Measurements from ENCODE around the gene GRIK4. TPM values are rescaled to one million over a fixed set of nuclear protein-coding genes. Genes with fewer than 3 reads are reported as not detected.

The GRIK4 gene
- total and polyA plus RNA-seq, 4 donors = 0.41 to 4.9 (median 1.7) TPM

GRCh38 chr11:120896687-120897086, 385.1 kb downstream of the GRIK4 start:
- no peak overlapping the region for H3K9ac ChIP-seq (ENCODE audit: insufficient read depth in 1 of 2, low read length in 2 of 2)
- H3K27ac ChIP-seq (ENCODE audit: low read depth in 1 of 2, low read length in 1 of 2) = no peak overlapping the region
- H3K4me1 ChIP-seq (ENCODE audit: control insufficient read depth in 5 of 5, insufficient read depth in 5 of 5, low read length in 5 of 5) = no peaks in the 10 kb centered on the region
- ATAC-seq (ENCODE audit: insufficient read depth, low FRiP score) (no peak), DNase-seq (no peak)
- no peak for TF ChIP-seq CTCF (IDR thresholded peaks at IDR 0.05; ENCODE audit: control extremely low read depth, extremely low read depth)
- H3K4me3 ChIP-seq = no peak overlapping the region
- peaks cover 0 to 6% (median 0%) of the 10 kb centered on the region in 3 donors for H3K27me3 ChIP-seq (ENCODE audit: control insufficient read depth in 3 of 3, insufficient read depth in 3 of 3, low read length in 2 of 3)
- H3K36me3 ChIP-seq (ENCODE audit: control insufficient read depth in 4 of 4, insufficient read depth in 4 of 4, low read length in 4 of 4) = peaks cover 0 to 2% (median 0%) of the 10 kb centered on the region in 4 donors
- 94 to 96% methylated on average over 7 of the region's 7 CpGs for WGBS, 2 donors
- H3K9me3 ChIP-seq (ENCODE audit: control insufficient read depth in 4 of 4, insufficient read depth in 3 of 4, low read length in 3 of 4) = peaks cover 0 to 2% (median 0%) of the 10 kb centered on the region in 4 donors

GRCh38 chr11:120898568-120898967, 387.0 kb downstream of the GRIK4 start:
- H3K27me3 ChIP-seq (ENCODE audit: control insufficient read depth in 3 of 3, insufficient read depth in 3 of 3, low read length in 2 of 3) = peaks cover 0 to 15% (median 0%) of the 10 kb centered on the region in 3 donors
- peaks cover 0 to 4% (median 0%) of the 10 kb centered on the region in 4 donors for H3K9me3 ChIP-seq (ENCODE audit: control insufficient read depth in 4 of 4, insufficient read depth in 3 of 4, low read length in 3 of 4)
- H3K9ac ChIP-seq (ENCODE audit: insufficient read depth in 1 of 2, low read length in 2 of 2) = no peak overlapping the region
- no peaks in the 10 kb centered on the region for H3K4me1 ChIP-seq (ENCODE audit: control insufficient read depth in 5 of 5, insufficient read depth in 5 of 5, low read length in 5 of 5)
- 83 to 88% methylated on average over 6 of the region's 6 CpGs for WGBS, 2 donors
- H3K4me3 ChIP-seq = no peak overlapping the region
- H3K36me3 ChIP-seq (ENCODE audit: control insufficient read depth in 4 of 4, insufficient read depth in 4 of 4, low read length in 4 of 4) = peaks cover 0 to 3% (median 0%) of the 10 kb centered on the region in 4 donors
- ATAC-seq (ENCODE audit: insufficient read depth, low FRiP score) (no peak), DNase-seq (no peak)
- TF ChIP-seq CTCF (IDR thresholded peaks at IDR 0.05; ENCODE audit: control extremely low read depth, extremely low read depth) = no peak
- no peak overlapping the region for H3K27ac ChIP-seq (ENCODE audit: low read depth in 1 of 2, low read length in 1 of 2)

- ATAC-seq (ENCODE audit: insufficient read depth, low FRiP score) = no peak
These were observed 388.2 kb downstream of the GRIK4 start for GRCh38 chr11:120899720-120900119.

More at GRCh38 chr11:120899720-120900119, 388.2 kb downstream of the GRIK4 start:
- DNase-seq = no peak
- H3K4me1 ChIP-seq (ENCODE audit: control insufficient read depth in 5 of 5, insufficient read depth in 5 of 5, low read length in 5 of 5) = no peaks in the 10 kb centered on the region
- WGBS, 2 donors = 92 to 96% methylated on average over 3 of the region's 3 CpGs
- TF ChIP-seq CTCF (IDR thresholded peaks at IDR 0.05; ENCODE audit: control extremely low read depth, extremely low read depth) = no peak
- H3K27me3 ChIP-seq (ENCODE audit: control insufficient read depth in 3 of 3, insufficient read depth in 3 of 3, low read length in 2 of 3) = peaks cover 0 to 17% (median 0%) of the 10 kb centered on the region in 3 donors
- H3K36me3 ChIP-seq (ENCODE audit: control insufficient read depth in 4 of 4, insufficient read depth in 4 of 4, low read length in 4 of 4) = peaks cover 0 to 3% (median 1%) of the 10 kb centered on the region in 4 donors
- H3K9ac ChIP-seq (ENCODE audit: insufficient read depth in 1 of 2, low read length in 2 of 2) = no peak overlapping the region
- H3K9me3 ChIP-seq (ENCODE audit: control insufficient read depth in 4 of 4, insufficient read depth in 3 of 4, low read length in 3 of 4) = peaks cover 0 to 4% (median 0%) of the 10 kb centered on the region in 4 donors
- H3K27ac ChIP-seq (ENCODE audit: low read depth in 1 of 2, low read length in 1 of 2) = no peak overlapping the region
- H3K4me3 ChIP-seq = no peak overlapping the region

All from lung (tissue), 12 donors.